Smooth muscle cell (in vitro differentiated cells): ENCODE measurements around the gene ABR. TPM values are rescaled to one million over a fixed set of nuclear protein-coding genes. Genes with fewer than 3 reads are reported as not detected.

ENCODE experiments used
- DNase-seq: peaks from one replicate; lab custom pipeline; 2025; ENCODE audit not compliant: unreplicated experiment; lab: John Stamatoyannopoulos, UW
- H2AFZ ChIP-seq: fragments of 200-600 bp; sonication (generic); 2 replicates; pipeline ENCODE4 v1.6.0; 2016; ENCODE audit warnings: antibody characterized with exemption, low read depth, mild to moderate bottlenecking
- H3F3A ChIP-seq: fragments of 200-600 bp; sonication (generic); 2 replicates; pipeline ENCODE4 v1.6.0; 2017; ENCODE audit warnings: antibody characterized with exemption, low read depth
- H3K27ac ChIP-seq: fragments of 200-600 bp; sonication (generic); 2 replicates; pipeline ENCODE4 v1.5.1; 2016; ENCODE audit warnings: low read depth, mild to moderate bottlenecking
- H3K27me3 ChIP-seq: fragments of 200-600 bp; sonication (generic); 2 replicates; pipeline ENCODE4 v1.6.1; 2016; ENCODE audit warnings: low read depth, mild to moderate bottlenecking
- H3K36me3 ChIP-seq: fragments of 200-600 bp; sonication (generic); 2 replicates; pipeline ENCODE4 v1.5.1; 2016; ENCODE audit warnings: low read depth
- H3K4me1 ChIP-seq: fragments of 200-600 bp; sonication (generic); 2 replicates; pipeline ENCODE4 v1.5.1; 2016; ENCODE audit warnings: low read depth
- H3K4me2 ChIP-seq: fragments of 200-600 bp; sonication (generic); 2 replicates; pipeline ENCODE4 v1.6.0; 2016; ENCODE audit warnings: mild to moderate bottlenecking
- H3K4me3 ChIP-seq: fragments of 200-600 bp; sonication (generic); 2 replicates; pipeline ENCODE4 v1.5.1; 2016; ENCODE audit warnings: mild to moderate bottlenecking
- H3K79me2 ChIP-seq: fragments of 200-600 bp; sonication (generic); 2 replicates; pipeline ENCODE4 v1.6.0; 2016; ENCODE audit warnings: low read depth, mild to moderate bottlenecking
- H3K9ac ChIP-seq: fragments of 200-600 bp; sonication (generic); 2 replicates; pipeline ENCODE4 v1.6.0; 2016; ENCODE audit warnings: low read depth
- H3K9me3 ChIP-seq: fragments of 200-600 bp; sonication (generic); replicated peaks from 2 replicates; pipeline ENCODE4 v1.5.1; 2016; ENCODE audit warnings: low read depth
- H4K20me1 ChIP-seq: fragments of 200-600 bp; sonication (generic); 2 replicates; pipeline ENCODE4 v1.6.0; 2016; ENCODE audit warnings: low read depth
- CTCF ChIP-seq: fragments of 200-600 bp; sonication (generic); IDR thresholded peaks from 2 replicates; pipeline ENCODE4 v1.5.1; 2017; ENCODE audit warnings: borderline replicate concordance, mild to moderate bottlenecking, antibody characterized with exemption; ENCODE audit not compliant: insufficient read depth, poor library complexity, severe bottlenecking
- WGBS: methylation state at CpG from one replicate; pipeline ENCODE4 v1.1.7; 2016; ENCODE audit warnings: low lambda C conversion rate; 5-methylcytosine and 5-hydroxymethylcytosine counted together
- polyA plus RNA-seq: library from polyadenylated mRNA; unstranded; fragments of >200 nt; fragmentation: Nextera tagmentation; extraction: Ambion mirVana; gene quantifications from 2 replicates; pipeline ENCODE4 v1.2.1, GENCODE V29; 2016
- total RNA-seq: library from RNA; depleted of rRNA; stranded (reverse); fragments of >200 nt; gene quantifications from 2 replicates; pipeline ENCODE4 v1.2.3, GENCODE V29; 2014

Gene ABR
- total and polyA plus RNA-seq, 2 experiments from 2014 or later: 16.1 to 29.1 TPM

GRCh38 chr17:1013729-1014090 is 166.1 kb downstream of the ABR start:
- no peaks in the 10 kb centered on the region for H3F3A ChIP-seq
- DNase-seq: no peak
- no peak overlapping the region for H3K4me2 ChIP-seq
- TF ChIP-seq CTCF: no peak
- H2AFZ ChIP-seq: no peak overlapping the region
- no peaks in the 10 kb centered on the region for H3K79me2 ChIP-seq
- no peaks in the 10 kb centered on the region for H3K9me3 ChIP-seq
- no peaks in the 10 kb centered on the region for H3K27me3 ChIP-seq
- no peaks in the 10 kb centered on the region for H3K4me1 ChIP-seq
- WGBS: 95% methylated on average over 9 of the region's 9 CpGs
- H3K27ac ChIP-seq: no peak overlapping the region
- no peaks in the 10 kb centered on the region for H3K36me3 ChIP-seq
- no peak overlapping the region for H3K9ac ChIP-seq
- no peak overlapping the region for H3K4me3 ChIP-seq
- peaks cover 15% of the 10 kb centered on the region for H4K20me1 ChIP-seq

DNA sequence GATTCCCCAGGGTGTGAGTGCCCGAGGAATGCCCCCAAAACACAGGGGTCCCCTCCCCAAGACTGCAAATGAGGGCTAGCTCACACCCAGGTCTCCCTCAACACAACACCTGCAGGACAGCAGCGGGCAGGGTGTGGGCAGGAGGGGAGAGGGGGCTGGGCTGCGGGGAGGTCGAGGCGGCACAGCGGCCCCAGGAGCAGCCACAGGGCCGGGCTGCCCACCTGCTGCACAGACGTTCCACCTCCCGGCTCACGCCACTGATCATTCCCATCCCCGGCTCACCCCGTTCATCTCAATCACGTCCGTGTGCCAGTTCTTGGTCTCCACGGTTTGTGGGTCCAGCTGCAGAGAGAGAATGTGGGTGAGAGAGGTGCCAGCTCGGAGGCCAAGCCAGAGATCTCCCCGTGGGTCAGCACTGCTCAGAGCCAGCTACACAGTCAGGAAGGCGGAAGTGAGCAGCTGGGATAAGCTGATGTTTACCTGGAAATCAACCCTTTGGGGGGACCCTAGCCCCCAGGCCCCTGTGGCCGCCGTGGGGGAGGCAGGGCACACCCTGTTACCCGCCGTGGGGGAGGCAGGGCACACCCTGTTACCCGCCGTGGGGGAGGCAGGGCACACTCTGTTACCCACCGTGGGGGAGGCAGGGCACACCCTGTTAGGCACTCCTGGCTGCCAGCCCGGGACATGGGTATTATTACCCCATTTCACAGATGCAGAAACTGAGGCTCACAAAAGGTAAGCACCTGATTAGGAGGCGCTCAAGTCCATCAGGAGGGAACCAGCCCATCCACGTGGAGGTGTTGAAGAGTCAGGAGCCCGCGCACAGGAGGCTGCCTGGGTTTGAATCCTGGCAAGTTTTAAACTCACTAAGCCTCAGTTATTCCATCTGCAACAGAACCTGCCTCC is 166.7 kb downstream of the ABR start:
- DNase-seq: no peak
- 93% methylated on average over 30 of the region's 30 CpGs for WGBS

GRCh38 chr17:1011760-1012735 is 167.7 kb downstream of the ABR start:
- no peak for DNase-seq
- Histone ChIP-seq H3K4me2 (no peak overlapping the region), H3K4me1 (no peaks in the 10 kb centered on the region), H3K9ac (no peak overlapping the region), H4K20me1 (peaks cover 10% of the 10 kb centered on the region), H3K27ac (no peak overlapping the region), H3K27me3 (no peaks in the 10 kb centered on the region), H3K4me3 (no peak overlapping the region), H3F3A (no peaks in the 10 kb centered on the region), H2AFZ (no peak overlapping the region), H3K79me2 (no peaks in the 10 kb centered on the region), H3K36me3 (no peaks in the 10 kb centered on the region), H3K9me3 (no peaks in the 10 kb centered on the region)
- 95% methylated on average over 51 of the region's 57 CpGs for WGBS
- TF ChIP-seq CTCF: no peak

More for the DNA sequence above, 166.7 kb downstream of the ABR start:
- no peak for TF ChIP-seq CTCF
- H3K4me1 ChIP-seq: no peaks in the 10 kb centered on the region
- H3K9me3 ChIP-seq: no peaks in the 10 kb centered on the region
- no peak overlapping the region for H3K9ac ChIP-seq
- peaks cover 10% of the 10 kb centered on the region for H4K20me1 ChIP-seq
- H2AFZ ChIP-seq: no peak overlapping the region
- H3K79me2 ChIP-seq: no peaks in the 10 kb centered on the region
- H3K4me2 ChIP-seq: no peak overlapping the region
- H3K4me3 ChIP-seq: no peak overlapping the region
- no peaks in the 10 kb centered on the region for H3F3A ChIP-seq
- H3K27me3 ChIP-seq: no peaks in the 10 kb centered on the region
- H3K36me3 ChIP-seq: no peaks in the 10 kb centered on the region
- H3K27ac ChIP-seq: no peak overlapping the region
